Measurements from ENCODE around the gene TMEM170A. TPM values are rescaled to one million over a fixed set of nuclear protein-coding genes. Genes with fewer than 3 reads are reported as not detected.

Gene TMEM170A
- total and polyA plus RNA-seq, 8 donors: 4.3 to 12.6 (median 8.6) TPM

- H3K4me3 ChIP-seq: no peak overlapping the region
- ATAC-seq: no peak
- 84 to 91% methylated on average over 5 of the region's 5 CpGs for WGBS, 2 donors
- H3K9me3 ChIP-seq: no peaks in the 10 kb centered on the region
- no peak for DNase-seq
- intact Hi-C loops (cut with DNase I): no loop called here
- no peaks in the 10 kb centered on the region for H3K27me3 ChIP-seq
- TF ChIP-seq CTCF (IDR thresholded peaks at IDR 0.05): no peak
- H3K36me3 ChIP-seq: no peaks in the 10 kb centered on the region
- no peak overlapping the region for H3K27ac ChIP-seq
- H3K4me1 ChIP-seq: peaks cover 0 to 7% (median 0%) of the 10 kb centered on the region in 3 donors
- no peak for FAIRE-seq
Measured at GRCh38 chr16:75445298-75445697, 19.2 kb downstream of the TMEM170A start.

GRCh38 chr16:75443298-75443697, 21.2 kb downstream of the TMEM170A start:
- FAIRE-seq (no peak), ATAC-seq (no peak), DNase-seq (no peak)
- no peaks in the 10 kb centered on the region for H3K9me3 ChIP-seq
- intact Hi-C loops (cut with DNase I): no loop called here
- 86 to 88% methylated on average over 3 of the region's 3 CpGs for WGBS, 2 donors
- H3K27ac ChIP-seq: no peak overlapping the region
- no peak for TF ChIP-seq CTCF (IDR thresholded peaks at IDR 0.05)
- H3K4me1 ChIP-seq: peaks cover 0 to 7% (median 0%) of the 10 kb centered on the region in 3 donors
- no peak overlapping the region for H3K4me3 ChIP-seq
- no peaks in the 10 kb centered on the region for H3K27me3 ChIP-seq
- no peaks in the 10 kb centered on the region for H3K36me3 ChIP-seq

GRCh38 chr16:75433732-75434413, 30.6 kb downstream of the TMEM170A start:
- Histone ChIP-seq H3K27ac (peak overlapping the region; percentile 91 to 98 (median 94)), H3K27me3 (no peaks in the 10 kb centered on the region), H3K36me3 (no peaks in the 10 kb centered on the region), H3K4me3 (peak overlapping the region; percentile 62 to 97 (median 88)), H3K4me1 (peaks cover 0 to 10% (median 9%) of the 10 kb centered on the region in 3 donors), H3K9me3 (no peaks in the 10 kb centered on the region)
- intact Hi-C loops (cut with DNase I): no loop called here
- ATAC-seq (peak; percentile 66 to 77 (median 74)), DNase-seq (peak in 4 of 6 donors; percentile 67 to 80 (median 76)), FAIRE-seq (no peak)
- no peak for TF ChIP-seq CTCF (IDR thresholded peaks at IDR 0.05)
- 0 to 2% methylated on average over 32 of the region's 32 CpGs for WGBS, 2 donors

GRCh38 chr16:75432828-75433731, 31.4 kb downstream of the TMEM170A start, which contains the start of gene CFDP1:
Gene CFDP1, minus strand, starts transcription at chr16:75433503. Its CDS starts 151 bp downstream, at chr16:75433352.
- peak; percentile 94 to 99 (median 95) for ATAC-seq
- 0 to 1% methylated on average over 84 to 85 of the region's 85 CpGs for WGBS, 2 donors
- Histone ChIP-seq H3K27me3 (no peaks in the 10 kb centered on the region), H3K4me1 (peaks cover 0 to 10% (median 9%) of the 10 kb centered on the region in 3 donors), H3K9me3 (no peaks in the 10 kb centered on the region), H3K4me3 (peak within 1 kb of the TSS; percentile 62 to 97 (median 88)), H3K27ac (peak within 1 kb of the TSS; percentile 91 to 98 (median 94)), H3K36me3 (no peaks in the 10 kb centered on the region)
- TF ChIP-seq CTCF (IDR thresholded peaks at IDR 0.05): no peak
- FAIRE-seq: no peak
- intact Hi-C loops (cut with DNase I): no loop called here
- DNase-seq: peak; percentile 94 to 99 (median 96)
